ENCODE results near the gene OR51F1. TPM values are rescaled to one million over a fixed set of nuclear protein-coding genes. Genes with fewer than 3 reads are reported as not detected.

Gene OR51F1
- total and polyA plus RNA-seq, 2 donors (not counting 3 experiments of a cell fraction or from before 2014, with no cell fraction given), result not detected

DNA sequence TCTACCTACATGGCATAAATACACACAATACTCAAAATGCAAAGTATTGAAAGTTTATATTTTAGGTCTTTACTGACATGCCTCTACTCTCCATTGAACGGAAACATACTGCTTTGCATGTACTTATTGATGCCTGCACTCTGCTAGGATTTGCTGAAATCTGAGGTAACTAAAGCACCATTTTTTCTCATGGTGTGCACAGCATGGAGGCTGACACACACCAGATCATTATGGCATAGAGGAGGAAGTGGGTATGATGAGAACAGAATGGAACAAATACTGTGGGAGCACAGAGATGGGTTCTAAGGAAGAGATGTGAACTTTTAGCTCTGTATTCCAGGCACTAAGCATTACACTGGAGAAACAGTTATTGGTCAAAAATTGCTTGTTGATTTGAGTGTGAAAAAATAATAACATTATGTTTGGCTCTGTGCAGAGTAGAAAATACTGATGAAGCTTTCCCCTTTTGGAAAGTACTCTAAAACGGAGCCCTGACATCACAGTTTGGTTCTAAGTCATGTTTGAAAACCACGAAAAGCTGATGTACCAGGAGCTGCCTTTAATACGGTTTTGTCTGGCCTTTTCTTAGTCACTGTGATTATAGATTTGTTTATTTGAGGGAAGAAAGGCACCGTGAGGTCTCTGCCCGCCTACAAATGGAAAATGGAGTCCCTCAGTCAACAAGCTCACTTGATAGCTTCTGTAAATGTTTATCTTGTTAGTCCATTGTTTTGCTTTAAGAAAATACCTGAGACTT lies 28.9 kb upstream of the OR51F1 start:
- ChIA-PET CTCF (no interaction called here), POLR2A (no interaction called here)
- dilution Hi-C loops (cut with MboI; ENCODE audit: extremely low pct_ligation_motif_present, low sequenced_read_pairs), result no loop called here
- TF ChIP-seq POLR2AphosphoS5 (IDR thresholded peaks at IDR 0.05; ENCODE audit: insufficient read depth, low read depth, low read length) (no peak), JUN (IDR thresholded peaks at IDR 0.05; ENCODE audit: borderline replicate concordance, insufficient read depth, insufficient read length, low read depth) (no peak), FOS (IDR thresholded peaks at IDR 0.05; ENCODE audit: borderline replicate concordance, insufficient read depth, low read length) (no peak), GATA2 (IDR thresholded peaks at IDR 0.05; ENCODE audit: insufficient read depth, insufficient read length, low read depth, low read length) (no peak), POLR2A (IDR thresholded peaks at IDR 0.05; ENCODE audit: low read depth, low read length) (no peak), EZH2 (IDR thresholded peaks at IDR 0.05; ENCODE audit: borderline replicate concordance, low read depth, low read length, severe bottlenecking) (no peak), MYC (IDR thresholded peaks at IDR 0.05; ENCODE audit: low read depth, low read length) (no peak)
- TF ChIP-seq, protein P1, sequence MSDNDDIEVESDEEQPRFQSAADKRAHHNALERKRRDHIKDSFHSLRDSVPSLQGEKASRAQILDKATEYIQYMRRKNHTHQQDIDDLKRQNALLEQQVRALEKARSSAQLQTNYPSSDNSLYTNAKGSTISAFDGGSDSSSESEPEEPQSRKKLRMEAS (IDR thresholded peaks at IDR 0.05; ENCODE audit: insufficient read depth, insufficient read length), result no peak
- TF ChIP-seq, protein P2, sequence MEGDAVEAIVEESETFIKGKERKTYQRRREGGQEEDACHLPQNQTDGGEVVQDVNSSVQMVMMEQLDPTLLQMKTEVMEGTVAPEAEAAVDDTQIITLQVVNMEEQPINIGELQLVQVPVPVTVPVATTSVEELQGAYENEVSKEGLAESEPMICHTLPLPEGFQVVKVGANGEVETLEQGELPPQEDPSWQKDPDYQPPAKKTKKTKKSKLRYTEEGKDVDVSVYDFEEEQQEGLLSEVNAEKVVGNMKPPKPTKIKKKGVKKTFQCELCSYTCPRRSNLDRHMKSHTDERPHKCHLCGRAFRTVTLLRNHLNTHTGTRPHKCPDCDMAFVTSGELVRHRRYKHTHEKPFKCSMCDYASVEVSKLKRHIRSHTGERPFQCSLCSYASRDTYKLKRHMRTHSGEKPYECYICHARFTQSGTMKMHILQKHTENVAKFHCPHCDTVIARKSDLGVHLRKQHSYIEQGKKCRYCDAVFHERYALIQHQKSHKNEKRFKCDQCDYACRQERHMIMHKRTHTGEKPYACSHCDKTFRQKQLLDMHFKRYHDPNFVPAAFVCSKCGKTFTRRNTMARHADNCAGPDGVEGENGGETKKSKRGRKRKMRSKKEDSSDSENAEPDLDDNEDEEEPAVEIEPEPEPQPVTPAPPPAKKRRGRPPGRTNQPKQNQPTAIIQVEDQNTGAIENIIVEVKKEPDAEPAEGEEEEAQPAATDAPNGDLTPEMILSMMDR (IDR thresholded peaks at IDR 0.05; ENCODE audit: extremely low read depth in 1 of 2, insufficient read depth in 1 of 2, low read depth in 1 of 2, low read length in 2 of 2), result no peak
- intact Hi-C loops (cut with micrococcal nuclease), result no loop called here
- Histone ChIP-seq H3K79me2 (ENCODE audit: control insufficient read depth, insufficient read depth, low read length) (no peaks in the 10 kb centered on the region), H2AFZ (ENCODE audit: low read depth, low read length) (no peak overlapping the region), H3K9me3 (replicated peaks; ENCODE audit: control insufficient read depth, insufficient read depth, low read length) (peaks cover under 1% of the 10 kb centered on the region), H3K9me1 (replicated peaks; ENCODE audit: control insufficient read depth, extremely low read depth, insufficient read depth, low read length) (no peaks in the 10 kb centered on the region), H3K4me1 (ENCODE audit: control insufficient read depth, extremely low read depth, insufficient read depth, low read length) (no peaks in the 10 kb centered on the region), H3K36me3 (ENCODE audit: control insufficient read depth in 2 of 2, extremely low read depth in 1 of 2, insufficient read depth in 2 of 2, low read length in 2 of 2) (no peaks in the 10 kb centered on the region), H3K27ac (ENCODE audit: insufficient read depth, low read depth, low read length) (no peak overlapping the region), H3K9ac (replicated peaks; ENCODE audit: extremely low read depth, insufficient read depth, low read length) (no peak overlapping the region), H3K27me3 (ENCODE audit: control insufficient read depth in 2 of 2, insufficient read depth in 2 of 2, low read length in 2 of 2) (no peaks in the 10 kb centered on the region), H3K4me2 (ENCODE audit: insufficient read depth, low read length) (no peak overlapping the region), H3K4me3 (replicated peaks in 1 of 3; ENCODE audit: insufficient read depth in 1 of 3, low read depth in 1 of 3, low read length in 3 of 3) (no peak overlapping the region), H4K20me1 (replicated peaks; ENCODE audit: control insufficient read depth, extremely low read depth, insufficient read depth, low read length) (no peaks in the 10 kb centered on the region)
- no peak for DNase-seq (ENCODE audit: low read depth, low spot score)
- no peak for FAIRE-seq
- no TSS peak for BruUV-seq (replicated peaks)

Measured in endothelial cell of umbilical vein (primary cell).